ENCODE measurements around the gene SEC23A. TPM values are rescaled to one million over a fixed set of nuclear protein-coding genes. Genes with fewer than 3 reads are reported as not detected.

Gene SEC23A
- total and polyA plus RNA-seq, 2 of the 13 experiments (the other 11 are each of a cell fraction or from before 2014, with no cell fraction given): 403 to 887 TPM

- TF ChIP-seq BCLAF1 (IDR thresholded peaks at IDR 0.05) (no peak), NCOR1 (IDR thresholded peaks at IDR 0.05; ENCODE audit: borderline replicate concordance, low read length) (peak; percentile 65), GLI4 (CRISPR knock-in tag; IDR thresholded peaks at IDR 0.05; ENCODE audit: borderline replicate concordance) (no peak; the same call in 1 of the 2 replicates), ARNT2 (CRISPR knock-in tag; IDR thresholded peaks at IDR 0.05; ENCODE audit: low read depth) (peak; percentile 75), CREB3 (CRISPR knock-in tag; IDR thresholded peaks at IDR 0.05) (no peak), HMG20A (CRISPR knock-in tag; IDR thresholded peaks at IDR 0.05; ENCODE audit: borderline replicate concordance) (peak; percentile 98), ZSCAN12 (CRISPR knock-in tag; IDR thresholded peaks at IDR 0.05) (no peak), IRF2 (CRISPR knock-in tag; IDR thresholded peaks at IDR 0.05) (peak; percentile 91; the same call in 1 of the 2 replicates), POGZ (CRISPR knock-in tag; IDR thresholded peaks at IDR 0.05) (peak; percentile 92), ZNF672 (CRISPR knock-in tag; IDR thresholded peaks at IDR 0.05) (no peak), MYNN (CRISPR knock-in tag; IDR thresholded peaks at IDR 0.05; ENCODE audit: low read depth) (no peak; the same call in 1 of the 2 replicates), ZNF562 (CRISPR knock-in tag; IDR thresholded peaks at IDR 0.05; ENCODE audit: borderline replicate concordance) (no peak), SIN3A (IDR thresholded peaks at IDR 0.05; ENCODE audit: borderline replicate concordance, low read depth, low read length) (0 out of 2 replicates have a peak, but pooled peaks have one; percentile 22), ZNF879 (CRISPR knock-in tag; IDR thresholded peaks at IDR 0.05) (no peak; the same call in 1 of the 2 replicates), ZFP82 (CRISPR knock-in tag; IDR thresholded peaks at IDR 0.05; ENCODE audit: borderline replicate concordance) (no peak), EED (CRISPR knock-in tag; IDR thresholded peaks at IDR 0.05) (no peak), ZNF143 (CRISPR knock-in tag; IDR thresholded peaks at IDR 0.05) (no peak), ZBTB2 (CRISPR knock-in tag; IDR thresholded peaks at IDR 0.05; ENCODE audit: low read depth) (no peak), TCF7L2 (IDR thresholded peaks at IDR 0.05; ENCODE audit: low read depth, low read length) (no peak), ZFP37 (CRISPR knock-in tag; IDR thresholded peaks at IDR 0.05; ENCODE audit: borderline replicate concordance) (peak; percentile 94), E2F1 (CRISPR knock-in tag; IDR thresholded peaks at IDR 0.05) (no peak), ASH2L (IDR thresholded peaks at IDR 0.05; ENCODE audit: insufficient read length, low read depth, low read length) (peak; percentile 80), XRCC5 (optimal IDR thresholded peaks at IDR 0.05; ENCODE audit: low read length) (no peak), ZNF549 (CRISPR knock-in tag; IDR thresholded peaks at IDR 0.05) (no peak)
These were observed 77.0 kb downstream of the SEC23A start (continued) for GRCh38 chr14:39025810-39026627.
